ENCODE results near the gene AP1S1.
"Not testable (repeated sequence)": the region's sequence is repeated elsewhere in the genome, so short reads cannot be mapped to it uniquely, and the experiment has no call there.

The AP1S1 gene

DNA sequence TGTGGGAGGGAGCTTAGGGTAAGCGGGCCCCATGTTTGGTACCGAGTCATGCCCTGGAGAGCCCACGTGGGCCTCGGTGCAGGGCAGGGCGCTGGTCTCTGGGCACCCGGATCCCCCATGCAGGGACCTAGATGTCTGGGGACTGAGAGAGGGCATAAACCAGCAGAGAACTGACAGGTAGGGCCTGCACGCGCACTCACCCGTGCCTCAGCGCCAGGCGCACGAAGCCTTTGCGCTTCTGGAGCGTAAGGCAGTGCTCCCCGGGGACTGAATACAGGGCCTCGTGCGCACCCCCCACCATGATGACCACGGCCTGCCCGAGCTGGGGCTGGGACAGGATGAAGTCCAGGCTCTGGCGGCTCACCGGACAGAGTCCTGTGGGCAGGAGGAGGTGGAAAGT, 43.7 kb downstream of the AP1S1 start:
- peaks cover 81% of the 10 kb centered on the region for H3K27me3 ChIP-seq
- no peak overlapping the region for H3K4me3 ChIP-seq (ENCODE audit: low read depth in 1 of 2, low read length in 1 of 2)
- TF ChIP-seq, protein P1, sequence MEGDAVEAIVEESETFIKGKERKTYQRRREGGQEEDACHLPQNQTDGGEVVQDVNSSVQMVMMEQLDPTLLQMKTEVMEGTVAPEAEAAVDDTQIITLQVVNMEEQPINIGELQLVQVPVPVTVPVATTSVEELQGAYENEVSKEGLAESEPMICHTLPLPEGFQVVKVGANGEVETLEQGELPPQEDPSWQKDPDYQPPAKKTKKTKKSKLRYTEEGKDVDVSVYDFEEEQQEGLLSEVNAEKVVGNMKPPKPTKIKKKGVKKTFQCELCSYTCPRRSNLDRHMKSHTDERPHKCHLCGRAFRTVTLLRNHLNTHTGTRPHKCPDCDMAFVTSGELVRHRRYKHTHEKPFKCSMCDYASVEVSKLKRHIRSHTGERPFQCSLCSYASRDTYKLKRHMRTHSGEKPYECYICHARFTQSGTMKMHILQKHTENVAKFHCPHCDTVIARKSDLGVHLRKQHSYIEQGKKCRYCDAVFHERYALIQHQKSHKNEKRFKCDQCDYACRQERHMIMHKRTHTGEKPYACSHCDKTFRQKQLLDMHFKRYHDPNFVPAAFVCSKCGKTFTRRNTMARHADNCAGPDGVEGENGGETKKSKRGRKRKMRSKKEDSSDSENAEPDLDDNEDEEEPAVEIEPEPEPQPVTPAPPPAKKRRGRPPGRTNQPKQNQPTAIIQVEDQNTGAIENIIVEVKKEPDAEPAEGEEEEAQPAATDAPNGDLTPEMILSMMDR (IDR thresholded peaks at IDR 0.05) = no peak
- H3K4me1 ChIP-seq (ENCODE audit: control insufficient read depth in 1 of 2, insufficient read depth in 1 of 2, low read depth in 1 of 2, low read length in 1 of 2) = peaks cover 0 to 9% of the 10 kb centered on the region in 2 experiments
- no peak overlapping the region for H3K27ac ChIP-seq
- no peaks in the 10 kb centered on the region for H3K9me3 ChIP-seq
- H3K36me3 ChIP-seq = no peaks in the 10 kb centered on the region

DNA sequence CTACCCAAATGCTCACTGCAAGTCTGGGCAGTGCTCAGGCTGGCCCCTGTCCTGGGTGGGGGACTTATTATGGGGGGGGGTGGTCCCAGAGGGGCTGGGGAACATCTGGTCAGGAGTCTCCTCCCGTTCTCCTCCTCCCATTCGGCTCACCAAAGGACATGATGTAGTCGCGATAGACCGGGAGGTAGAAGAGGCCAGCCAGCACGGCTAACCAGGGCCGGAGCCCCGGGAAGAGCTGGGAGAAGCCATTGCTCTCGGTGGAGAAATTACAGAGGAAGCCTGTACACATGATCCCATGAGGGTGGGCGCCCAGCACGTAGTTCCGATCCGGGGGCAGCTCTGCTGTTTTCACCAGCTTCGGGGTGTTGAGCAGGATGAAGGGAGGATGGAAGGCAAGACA, 44.2 kb downstream of the AP1S1 start:
- TF ChIP-seq, protein P1 (IDR thresholded peaks at IDR 0.05) = no peak
- Histone ChIP-seq H3K4me1 (ENCODE audit: control insufficient read depth in 1 of 2, insufficient read depth in 1 of 2, low read depth in 1 of 2, low read length in 1 of 2) (peaks cover 0 to 11% of the 10 kb centered on the region in 2 experiments), H3K27ac (no peak overlapping the region), H3K36me3 (no peaks in the 10 kb centered on the region), H3K27me3 (peaks cover 85% of the 10 kb centered on the region), H3K4me3 (ENCODE audit: low read depth in 1 of 2, low read length in 1 of 2) (no peak overlapping the region), H3K9me3 (no peaks in the 10 kb centered on the region)

DNA sequence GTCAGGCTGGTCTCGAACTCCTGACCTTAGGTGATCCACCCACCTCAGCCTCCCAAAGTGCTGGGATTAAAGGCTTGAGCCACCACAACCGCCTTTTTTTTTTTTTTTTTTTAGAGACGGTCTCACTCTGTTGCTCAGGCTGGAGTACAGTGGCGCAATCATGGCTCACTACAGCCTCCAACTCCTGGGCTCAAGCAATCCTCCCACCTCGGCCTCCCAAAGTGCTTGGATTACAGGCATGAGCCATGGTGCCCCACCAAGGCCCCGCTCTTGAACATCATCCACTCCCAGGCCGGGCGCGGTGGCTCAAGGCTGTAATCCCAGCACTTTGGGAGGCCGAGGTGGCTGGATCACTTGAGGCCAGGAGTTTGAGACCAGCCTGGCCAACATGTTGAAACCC, 45.2 kb downstream of the AP1S1 start:
- Histone ChIP-seq H3K4me1 (ENCODE audit: control insufficient read depth in 1 of 2, insufficient read depth in 1 of 2, low read depth in 1 of 2, low read length in 1 of 2) (peaks cover 8 to 22% of the 10 kb centered on the region in 2 experiments), H3K27me3 (peaks cover 88% of the 10 kb centered on the region)
- not testable (repeated sequence) for H3K36me3 ChIP-seq; H3K4me3 ChIP-seq (ENCODE audit: low read depth in 1 of 2, low read length in 1 of 2); H3K27ac ChIP-seq; H3K9me3 ChIP-seq

DNA sequence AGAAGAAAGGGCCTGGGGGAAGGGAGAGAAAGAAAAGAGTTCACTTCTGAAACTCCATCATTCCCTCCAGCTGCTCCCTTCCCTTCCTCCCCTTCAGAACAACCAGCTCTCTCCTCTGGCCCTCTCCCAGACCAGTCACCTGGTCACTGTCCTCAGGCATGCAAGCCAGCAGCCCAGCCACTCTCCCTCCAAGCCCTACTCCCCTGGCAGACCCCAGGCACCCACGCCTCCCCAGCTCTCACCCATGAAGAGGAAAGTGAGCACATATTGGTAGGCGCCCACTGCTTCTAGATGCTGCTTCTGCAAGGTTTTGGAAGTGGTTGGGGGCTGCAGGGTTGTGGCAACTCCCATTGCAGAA, 46.2 kb downstream of the AP1S1 start:
- peaks cover 9 to 25% of the 10 kb centered on the region in 2 experiments for H3K4me1 ChIP-seq (ENCODE audit: control insufficient read depth in 1 of 2, insufficient read depth in 1 of 2, low read depth in 1 of 2, low read length in 1 of 2)
- H3K27ac ChIP-seq = no peak overlapping the region
- no peaks in the 10 kb centered on the region for H3K9me3 ChIP-seq
- H3K36me3 ChIP-seq = no peaks in the 10 kb centered on the region
- peaks cover 82% of the 10 kb centered on the region for H3K27me3 ChIP-seq
- no peak overlapping the region for H3K4me3 ChIP-seq (ENCODE audit: low read depth in 1 of 2, low read length in 1 of 2)
- TF ChIP-seq, protein P1 (IDR thresholded peaks at IDR 0.05) = no peak

DNA sequence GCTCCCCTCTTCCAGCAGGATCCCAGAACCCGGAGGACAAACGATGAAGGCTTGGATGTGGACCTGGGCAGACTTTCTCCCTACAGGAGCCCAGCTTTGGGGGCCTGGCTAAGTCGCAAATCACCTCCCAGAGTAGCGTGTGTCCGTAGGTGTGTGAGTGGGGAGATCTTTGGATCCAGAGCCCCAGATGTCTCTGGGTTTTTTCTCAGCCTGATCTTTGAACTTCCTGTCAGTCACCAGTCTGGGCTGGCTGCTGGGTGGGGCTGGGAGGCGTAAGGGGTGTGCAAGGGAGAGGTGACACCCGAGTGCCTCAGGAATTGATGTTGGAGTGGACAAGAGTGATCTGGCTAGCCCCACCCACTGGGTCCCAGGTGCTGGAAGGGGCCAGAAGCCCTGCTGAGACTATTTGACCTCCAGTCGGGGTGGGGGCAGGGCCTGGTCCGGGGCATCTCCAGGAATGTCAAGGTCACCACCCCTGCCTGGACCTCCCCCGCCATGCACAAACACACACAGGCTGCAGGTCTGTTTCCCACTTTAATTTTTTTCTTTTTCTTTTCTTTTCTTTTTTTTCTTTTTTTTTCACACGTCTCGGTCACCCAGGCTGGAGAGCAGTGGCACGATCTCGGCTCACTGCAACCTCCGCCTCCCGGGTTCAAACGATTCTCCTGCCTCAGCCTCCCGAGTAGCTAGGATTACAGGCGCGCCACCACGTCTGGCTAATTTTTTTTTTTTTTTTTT, 46.8 kb downstream of the AP1S1 start, which contains the start of gene MOGAT3:
TSS of gene MOGAT3 (minus strand) at position 175 of the 738 bp plus-strand sequence. CDS start 182 bp downstream, outside the sequence.
- Histone ChIP-seq H3K4me1 (ENCODE audit: control insufficient read depth in 1 of 2, insufficient read depth in 1 of 2, low read depth in 1 of 2, low read length in 1 of 2) (peaks cover 9 to 25% of the 10 kb centered on the region in 2 experiments), H3K4me3 (ENCODE audit: low read depth in 1 of 2, low read length in 1 of 2) (no peak within 1 kb of the TSS), H3K36me3 (peaks cover 3% of the 10 kb centered on the region), H3K9me3 (no peaks in the 10 kb centered on the region), H3K27me3 (peaks cover 77% of the 10 kb centered on the region), H3K27ac (no peak within 1 kb of the TSS)
- TF ChIP-seq, protein P1 (IDR thresholded peaks at IDR 0.05) = no peak

Data from neutrophil (primary cell).